NCI-H146 treated with DMSO at 0.1 percent for 48 hours (cell line): ENCODE measurements around the gene BBC3.
A peak's percentile ranks its signal among the peaks of the same experiment; 100 is the strongest.
"Not testable (repeated sequence)": the region's sequence is repeated elsewhere in the genome, so short reads cannot be mapped to it uniquely, and the experiment has no call there.

Source experiments
- DNase-seq: peaks from one replicate; lab custom pipeline; 2025; ENCODE audit not compliant: unreplicated experiment; lab: John Stamatoyannopoulos, UW

BBC3 gene

GRCh38 chr19:47258895-47259555 is 28.0 kb upstream of the BBC3 start:
- DNase-seq = no peak

GRCh38 chr19:47258434-47258833 is 27.4 kb upstream of the BBC3 start:
- no peak for DNase-seq

DNA sequence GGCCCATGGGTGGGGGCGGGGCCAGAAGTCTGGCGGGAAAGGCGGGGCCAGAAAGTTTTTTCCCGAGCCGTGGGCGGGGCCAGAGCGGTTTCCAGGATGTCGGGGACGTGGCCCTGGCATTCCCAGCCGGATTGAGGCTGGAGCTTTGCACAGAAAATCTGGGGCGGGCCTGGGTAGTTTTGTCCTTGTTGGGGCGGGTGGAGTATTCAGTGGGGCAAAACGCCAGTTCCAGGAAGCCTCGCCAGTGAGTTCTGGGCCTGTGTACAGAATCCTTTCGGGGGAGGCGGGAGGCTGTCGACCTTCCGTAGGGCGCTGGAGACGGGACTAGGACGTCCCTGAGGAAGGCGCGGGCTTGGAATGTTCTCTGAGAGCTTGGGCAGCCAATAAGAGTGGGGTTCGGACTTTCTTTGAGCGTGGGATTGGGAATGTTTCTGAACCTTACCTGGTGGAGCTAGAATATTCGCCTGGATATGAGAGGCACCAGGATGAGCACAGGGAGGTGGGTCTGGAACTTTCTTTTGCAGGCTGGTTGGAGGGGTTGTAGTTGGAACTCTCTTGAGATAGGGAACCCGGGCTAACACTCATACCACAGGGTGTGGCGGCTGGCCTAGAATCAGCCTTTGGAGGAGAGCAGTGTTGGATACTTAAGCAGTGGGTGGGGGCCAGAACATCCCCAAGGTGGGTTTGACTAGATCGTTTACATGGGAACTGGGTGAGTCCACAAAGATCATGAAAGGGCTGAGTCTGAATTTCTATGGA is 26.6 kb upstream of the BBC3 start:
- DNase-seq = no peak

GRCh38 chr19:47256693-47257410 is 25.9 kb upstream of the BBC3 start:
- peak; percentile 100 for DNase-seq

- DNase-seq = peak; percentile 98
Measured at GRCh38 chr19:47255879-47256692, 25.1 kb upstream of the BBC3 start, which contains the start of gene CCDC9. TSS of gene CCDC9 (plus strand) at chr19:47256525. CDS start at chr19:47258401, 1,876 bp downstream.

- no peak for DNase-seq
Measured at GRCh38 chr19:47253970-47254369, 23.0 kb upstream of the BBC3 start.

DNA sequence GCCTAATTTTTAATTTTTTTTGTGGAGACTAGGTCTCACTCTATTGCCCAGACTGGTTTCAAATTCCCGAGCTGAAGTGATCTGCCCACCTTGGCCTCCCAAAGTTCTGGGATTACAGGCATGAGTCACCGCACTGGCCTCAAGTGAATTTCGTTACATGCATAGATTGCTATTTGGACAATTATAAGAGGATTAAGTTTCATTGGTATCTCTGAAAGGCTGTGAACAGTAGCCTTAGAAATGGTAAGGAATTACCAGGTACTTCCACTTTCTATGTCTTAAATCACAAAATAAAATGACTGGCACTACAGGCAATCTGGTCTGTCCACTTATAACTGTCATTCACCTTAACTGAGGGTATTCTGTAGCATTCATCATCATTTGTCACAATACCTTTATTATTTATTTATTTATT is 22.5 kb upstream of the BBC3 start:
- DNase-seq = no peak

GRCh38 chr19:47253016-47253415 is 22.0 kb upstream of the BBC3 start:
- not testable (repeated sequence) for DNase-seq

DNA sequence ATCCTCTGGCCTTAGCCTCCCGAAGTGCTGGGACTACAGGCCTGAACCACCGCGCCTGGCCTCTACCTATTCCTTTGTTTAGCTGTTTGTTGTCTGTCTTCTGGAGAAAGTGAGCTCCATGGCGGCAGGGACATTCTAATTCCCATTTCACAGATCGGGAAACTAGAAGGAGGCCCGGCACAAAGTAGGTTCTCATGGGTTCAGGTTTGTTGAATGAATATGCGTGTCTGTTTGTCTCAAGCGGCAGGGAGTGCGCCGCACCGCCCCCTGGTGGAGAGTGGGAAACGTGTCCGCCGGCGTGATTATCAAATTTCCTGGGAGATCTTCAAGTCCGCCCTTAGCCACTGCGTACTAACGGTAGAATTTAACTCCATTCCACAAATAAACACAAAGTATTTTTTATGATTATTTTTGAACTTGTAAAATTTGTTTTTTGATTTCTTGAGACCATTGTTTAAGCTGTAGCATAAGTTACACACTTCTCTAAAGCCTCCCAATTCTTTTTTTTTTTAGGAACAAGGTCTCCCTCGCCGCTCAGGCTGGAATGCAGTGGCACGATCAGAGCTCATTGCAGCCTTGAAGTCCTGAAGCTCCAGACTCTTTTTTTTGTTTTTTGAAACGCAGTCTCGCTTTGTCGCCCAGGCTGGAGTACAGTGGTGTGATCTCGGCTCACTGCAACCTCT is 16.4 kb upstream of the BBC3 start:
- DNase-seq = peak; percentile 27

DNA sequence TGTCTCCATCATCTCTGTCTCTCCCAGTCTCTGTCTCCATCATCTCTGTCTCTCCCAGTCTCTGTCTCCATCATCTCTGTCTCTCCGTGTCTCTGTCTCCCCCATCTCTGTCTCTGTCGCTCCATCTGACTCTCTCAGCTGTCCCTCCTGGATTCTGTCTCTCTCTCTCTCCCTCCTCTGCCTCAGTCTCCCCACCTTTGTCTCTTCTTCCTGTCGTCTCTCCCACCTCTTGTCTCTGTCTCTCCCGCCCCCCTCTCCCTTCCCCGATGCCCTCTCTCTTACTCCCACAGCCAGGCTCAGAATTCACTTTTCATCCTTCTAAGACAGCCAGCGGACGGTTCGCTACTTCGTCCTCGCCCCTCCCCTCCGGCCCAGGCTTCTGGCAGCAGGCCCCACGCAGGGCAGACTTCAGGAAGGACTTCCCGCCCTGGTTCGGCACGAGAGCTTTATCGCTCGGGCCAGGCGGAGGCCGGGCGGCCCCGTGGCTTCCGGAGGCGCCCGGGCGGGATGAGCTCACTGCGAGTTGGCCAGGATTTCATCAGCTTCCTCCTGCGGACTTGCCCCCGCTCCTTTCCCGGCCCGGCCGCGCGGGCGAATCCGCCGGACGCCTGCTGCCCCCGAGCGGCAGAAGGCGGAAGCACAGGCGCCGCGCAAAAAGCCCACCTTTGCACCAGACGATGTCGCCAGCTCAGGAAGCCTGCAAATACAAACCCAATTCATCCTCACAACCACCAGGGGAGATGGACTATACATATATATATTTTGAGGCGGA is 13.0 kb upstream of the BBC3 start:
- DNase-seq = peak; percentile 89

GRCh38 chr19:47243364-47243775 is 12.4 kb upstream of the BBC3 start:
- DNase-seq = no peak

- DNase-seq = no peak
Measured at GRCh38 chr19:47241919-47242577, 11.0 kb upstream of the BBC3 start.

- DNase-seq = peak; percentile 71
Measured at GRCh38 chr19:47240996-47241918, 10.3 kb upstream of the BBC3 start.

GRCh38 chr19:47240556-47240955 is 9.6 kb upstream of the BBC3 start:
- no peak for DNase-seq

DNA sequence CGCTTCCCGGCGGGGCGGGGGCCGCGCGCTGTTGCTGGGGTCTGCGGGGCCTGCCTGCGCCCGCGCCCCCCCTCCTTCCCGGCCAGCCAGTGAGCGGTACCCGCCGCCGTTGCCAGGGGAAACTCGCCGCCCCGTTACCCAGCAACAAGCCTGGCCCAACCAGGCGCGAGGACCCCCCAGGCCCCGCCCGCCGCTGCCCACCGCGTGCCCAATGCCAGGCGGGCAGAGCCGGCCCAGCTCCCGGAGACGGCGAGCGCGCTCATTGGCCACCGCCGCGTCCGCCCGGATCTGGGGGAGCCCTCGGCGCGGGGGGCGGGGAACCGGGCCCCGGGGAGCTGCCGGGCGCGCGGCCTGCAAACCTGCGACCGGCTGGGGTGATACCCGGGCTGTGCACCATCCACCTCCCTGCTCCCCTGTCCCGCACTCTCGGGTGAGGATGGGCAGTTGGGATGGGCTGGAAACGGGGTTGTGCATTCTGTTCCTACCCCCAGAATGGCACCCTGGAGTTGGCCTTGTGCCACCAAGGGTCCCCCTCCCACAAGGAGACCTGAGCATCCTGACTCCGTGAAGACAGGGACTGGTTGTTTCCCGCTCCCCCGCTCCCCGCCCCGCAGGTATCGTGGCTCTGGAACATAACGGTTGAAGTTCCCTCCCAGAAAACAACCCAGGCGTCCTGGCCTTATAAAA is 8.8 kb upstream of the BBC3 start:
- DNase-seq = peak; percentile 55

GRCh38 chr19:47239152-47239551 is 8.2 kb upstream of the BBC3 start:
- DNase-seq = no peak

DNA sequence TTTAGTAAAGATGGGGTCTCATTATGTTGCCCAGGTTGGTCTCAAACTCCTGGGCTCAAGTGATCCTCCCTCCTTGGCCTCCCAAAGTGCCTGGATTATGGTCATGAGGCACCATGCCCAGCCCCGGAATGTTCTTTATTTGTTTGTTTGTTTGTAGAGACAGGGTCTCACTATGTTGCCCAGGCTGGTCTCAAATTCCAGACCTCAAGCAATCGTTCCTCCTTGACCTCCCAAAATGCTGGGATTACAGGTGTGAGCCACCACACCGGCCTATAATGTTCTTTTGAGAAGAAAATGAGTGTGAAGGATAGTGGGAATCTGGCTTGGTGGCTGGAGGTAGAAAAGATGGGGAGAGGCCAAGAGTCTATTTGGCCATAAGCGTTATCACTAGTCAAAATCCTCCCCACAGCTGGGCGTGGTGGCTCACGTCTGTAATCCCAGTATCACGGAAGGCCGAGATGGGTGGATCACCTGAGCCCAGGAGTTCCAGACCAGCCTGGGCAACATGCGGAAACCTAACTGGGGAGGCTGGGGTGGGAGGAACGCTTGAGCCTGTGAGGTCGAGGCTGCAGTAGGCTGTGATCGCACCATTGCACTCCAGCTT is 5.2 kb upstream of the BBC3 start:
- no peak for DNase-seq
